DND-41 (cell line): ENCODE results near the gene APC2.

Source experiments
- CTCF ChIP-seq: IDR thresholded peaks from 2 replicates; pipeline ENCODE4 v1.5.1; 2012; ENCODE audit warnings: borderline replicate concordance, low read length, moderate library complexity, mild to moderate bottlenecking; ENCODE audit not compliant: poor library complexity, severe bottlenecking; ENCODE audit errors: extremely low read depth
- EZH2 ChIP-seq: IDR thresholded peaks from 3 replicates; pipeline ENCODE4 v1.6.1; 2012; ENCODE audit warnings: borderline replicate concordance, low read depth, mild to moderate bottlenecking, moderate library complexity, low read length, inconsistent platforms; ENCODE audit not compliant: severe bottlenecking

GRCh38 chr19:1431759-1432506 is 18.0 kb upstream of the APC2 start:
- no peak for TF ChIP-seq CTCF
- TF ChIP-seq EZH2, result no peak
